Nephron (organoid): ENCODE measurements around the gene CBX5.

ENCODE experiments used
- H3K27ac Mint-ChIP-seq, 3 experiments: 2 replicates each; pipeline ENCODE4 v1.8.0; 2020; ENCODE audit warnings: mixed read lengths in 3 of 3, mild to moderate bottlenecking in 2 of 3, moderate library complexity in 1 of 3
- H3K27me3 Mint-ChIP-seq: 2 replicates; pipeline ENCODE4 v1.8.0; 2021; ENCODE audit warnings: low read depth, mild to moderate bottlenecking, moderate library complexity, mixed read lengths
- H3K36me3 Mint-ChIP-seq: 2 replicates; pipeline ENCODE4 v1.8.0; 2020; ENCODE audit warnings: low read depth, mixed read lengths
- H3K4me1 Mint-ChIP-seq: 2 replicates; pipeline ENCODE4 v1.8.0; 2020; ENCODE audit warnings: mixed read lengths
- H3K4me3 Mint-ChIP-seq, 3 experiments: 2 replicates each; pipeline ENCODE4 v1.8.0; 2020; ENCODE audit warnings: mild to moderate bottlenecking in 3 of 3, mixed read lengths in 3 of 3, moderate library complexity in 2 of 3
- H3K9me3 Mint-ChIP-seq: 2 replicates; pipeline ENCODE4 v1.8.0; 2020; ENCODE audit warnings: mixed read lengths
- CTCF ChIP-seq, 3 experiments: fragments of 200-600 bp; sonication (generic); IDR thresholded peaks; one replicate each; pipeline ENCODE4 v1.5.0; 2021; ENCODE audit warnings: antibody characterized with exemption in 3 of 3; ENCODE audit not compliant: unreplicated experiment in 3 of 3

CBX5 gene

GRCh38 chr12:54210400-54210790, 69.5 kb downstream of the CBX5 start:
- Mint-ChIP-seq H3K4me1 (peaks cover 21% of the 10 kb centered on the region), H3K9me3 (no peaks in the 10 kb centered on the region), H3K27ac (no peak overlapping the region), H3K4me3 (no peak overlapping the region), H3K36me3 (no peaks in the 10 kb centered on the region), H3K27me3 (peaks cover 18% of the 10 kb centered on the region)
- TF ChIP-seq CTCF (IDR thresholded peaks at IDR 0.05; ENCODE audit: unreplicated experiment in 3 of 3), result no peak

GRCh38 chr12:54208591-54208990, 71.3 kb downstream of the CBX5 start:
- Mint-ChIP-seq H3K4me3 (no peak overlapping the region), H3K36me3 (no peaks in the 10 kb centered on the region), H3K27ac (no peak overlapping the region), H3K9me3 (no peaks in the 10 kb centered on the region), H3K4me1 (peaks cover 21% of the 10 kb centered on the region), H3K27me3 (peaks cover 20% of the 10 kb centered on the region)
- TF ChIP-seq CTCF (IDR thresholded peaks at IDR 0.05; ENCODE audit: unreplicated experiment in 3 of 3), result no peak

- TF ChIP-seq CTCF (IDR thresholded peaks at IDR 0.05; ENCODE audit: unreplicated experiment in 3 of 3), result peak; percentile 91 to 94 (median 91)
- H3K27ac Mint-ChIP-seq, result peak overlapping the region in 2 of 3 experiments; percentile 28 to 33
- H3K4me1 Mint-ChIP-seq, result peaks cover 16% of the 10 kb centered on the region
- no peaks in the 10 kb centered on the region for H3K9me3 Mint-ChIP-seq
- no peaks in the 10 kb centered on the region for H3K36me3 Mint-ChIP-seq
- no peak overlapping the region for H3K4me3 Mint-ChIP-seq
- H3K27me3 Mint-ChIP-seq, result peaks cover 20% of the 10 kb centered on the region
Measured at GRCh38 chr12:54207539-54208294, 72.2 kb downstream of the CBX5 start.

- H3K4me1 Mint-ChIP-seq, result peaks cover 16% of the 10 kb centered on the region
- H3K4me3 Mint-ChIP-seq, result no peak overlapping the region
- H3K36me3 Mint-ChIP-seq, result no peaks in the 10 kb centered on the region
- peak overlapping the region in 1 of 3 experiments; percentile 58 for H3K27ac Mint-ChIP-seq
- peaks cover 25% of the 10 kb centered on the region for H3K27me3 Mint-ChIP-seq
- TF ChIP-seq CTCF (IDR thresholded peaks at IDR 0.05; ENCODE audit: unreplicated experiment in 3 of 3), result no peak
- no peaks in the 10 kb centered on the region for H3K9me3 Mint-ChIP-seq
Measured at GRCh38 chr12:54206791-54207190, 73.1 kb downstream of the CBX5 start.

- peak overlapping the region in 1 of 3 experiments; percentile 25 for H3K27ac Mint-ChIP-seq
- peaks cover 32% of the 10 kb centered on the region for H3K4me1 Mint-ChIP-seq
- no peak for TF ChIP-seq CTCF (IDR thresholded peaks at IDR 0.05; ENCODE audit: unreplicated experiment in 3 of 3)
- H3K36me3 Mint-ChIP-seq, result no peaks in the 10 kb centered on the region
- H3K9me3 Mint-ChIP-seq, result no peaks in the 10 kb centered on the region
- H3K27me3 Mint-ChIP-seq, result peaks cover 38% of the 10 kb centered on the region
- no peak overlapping the region for H3K4me3 Mint-ChIP-seq
Measured at GRCh38 chr12:54204316-54204715, 75.6 kb downstream of the CBX5 start.
